CD4-positive, CD25-positive, alpha-beta regulatory T cell (primary cell): ENCODE results near the gene ABCB1. TPM values are rescaled to one million over a fixed set of nuclear protein-coding genes. Genes with fewer than 3 reads are reported as not detected.

Experiments used
- ATAC-seq, 2 donors: fragments of 150-1000 bp; cut with Tn5 transposase; one replicate each; pipeline ENCODE4 v1.10.0; 2021; ENCODE audit warnings: low read depth in 2 of 2, moderate number of reproducible peaks in 2 of 2, moderate library complexity in 1 of 2
- DNase-seq, 3 donors: peaks; one replicate each; pipeline versions ENCODE4 v3.0.0 to v3.0.0-alpha.2; 2012 to 2022; ENCODE audit warnings: mixed read lengths in 1 of 3
- H3K27ac ChIP-seq: one replicate; pipeline ENCODE4 v1.7.0; 2013; ENCODE audit warnings: mild to moderate bottlenecking, low read length; ENCODE audit not compliant: insufficient read depth, poor library complexity, severe bottlenecking
- H3K27me3 ChIP-seq: one replicate; pipeline ENCODE4 v1.7.0; 2013; ENCODE audit warnings: low read length; ENCODE audit not compliant: control insufficient read depth, insufficient read depth
- H3K36me3 ChIP-seq: one replicate; pipeline ENCODE4 v1.7.0; 2013; ENCODE audit warnings: mild to moderate bottlenecking, low read length, moderate library complexity; ENCODE audit not compliant: control insufficient read depth, insufficient read depth
- H3K4me1 ChIP-seq: 2 replicates; pipeline ENCODE4 v1.7.0; 2013; ENCODE audit warnings: mild to moderate bottlenecking, low read length; ENCODE audit not compliant: insufficient read depth, control insufficient read depth, poor library complexity, severe bottlenecking
- H3K4me3 ChIP-seq: one replicate; pipeline ENCODE4 v1.7.0; 2013; ENCODE audit warnings: low read depth, mild to moderate bottlenecking, low read length, moderate library complexity
- H3K9me3 ChIP-seq, 2 experiments: 1 replicate in 1 of 2; 2 replicates in 1 of 2; pipeline ENCODE4 v1.7.0; 2013; ENCODE audit warnings: low read length in 2 of 2, mild to moderate bottlenecking in 1 of 2, moderate library complexity in 1 of 2; ENCODE audit not compliant: control insufficient read depth in 2 of 2
- H3K27ac Mint-ChIP-seq, 3 donors: one replicate each; pipeline ENCODE4 v1.8.0; 2020 to 2022; ENCODE audit warnings: mild to moderate bottlenecking in 3 of 3, mixed read lengths in 3 of 3, moderate library complexity in 2 of 3
- H3K27me3 Mint-ChIP-seq: one replicate; pipeline ENCODE4 v1.8.0; 2022; ENCODE audit warnings: mild to moderate bottlenecking, mixed read lengths
- H3K36me3 Mint-ChIP-seq: one replicate; pipeline ENCODE4 v1.8.0; 2020; ENCODE audit warnings: mixed read lengths
- H3K4me1 Mint-ChIP-seq, 4 donors: one replicate each; pipeline ENCODE4 v1.8.0; 2020 to 2022; ENCODE audit warnings: mixed read lengths in 4 of 4, mild to moderate bottlenecking in 1 of 4
- H3K4me3 Mint-ChIP-seq, 4 donors: one replicate each; pipeline ENCODE4 v1.8.0; 2020 to 2022; ENCODE audit warnings: mild to moderate bottlenecking in 4 of 4, mixed read lengths in 4 of 4, moderate library complexity in 3 of 4
- H3K9me3 Mint-ChIP-seq, 7 donors: one replicate each; pipeline ENCODE4 v1.8.0; 2020 to 2022; ENCODE audit warnings: mixed read lengths in 7 of 7, mild to moderate bottlenecking in 3 of 7, moderate library complexity in 2 of 7
- polyA plus RNA-seq, 4 donors: library from polyadenylated mRNA; unstranded; fragments of 300-500 nt; fragmentation: Illumina TruSeq; gene quantifications; one replicate each; pipeline ENCODE4 v1.2.3, GENCODE V29; 2021
- total RNA-seq: library from RNA; stranded (reverse); gene quantifications from one replicate; pipeline ENCODE4 v1.2.3, GENCODE V29; 2022

The ABCB1 gene
- total and polyA plus RNA-seq, 5 donors from 2014 or later, result 0.06 to 2.0 (median 0.49) TPM

DNA sequence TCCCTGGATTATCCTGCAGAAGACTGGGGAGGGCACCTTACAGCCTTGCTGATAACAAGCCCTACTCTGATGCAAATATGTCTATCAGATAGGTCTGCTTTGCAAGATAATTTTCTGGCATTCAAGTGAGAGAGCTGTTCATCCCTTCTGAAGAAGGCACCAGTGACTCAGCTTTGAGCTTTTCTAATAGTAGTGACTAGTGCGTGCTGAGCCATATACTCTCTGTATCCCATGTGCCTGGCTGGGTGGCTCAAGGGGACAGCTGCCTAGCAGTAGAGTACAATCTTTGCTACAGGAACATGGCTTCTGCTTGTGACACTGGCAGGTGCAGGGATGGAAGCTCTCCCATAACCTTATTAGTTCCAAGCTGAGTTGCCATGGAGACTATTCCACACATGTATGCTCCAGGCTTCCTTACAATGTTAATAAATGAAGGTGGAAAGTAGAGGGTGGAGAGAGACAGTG lies 90.2 kb downstream of the ABCB1 start:
- peaks cover 5% of the 10 kb centered on the region for H3K27me3 Mint-ChIP-seq
- no peaks in the 10 kb centered on the region for H3K4me1 Mint-ChIP-seq
- H3K27me3 ChIP-seq, result no peaks in the 10 kb centered on the region
- H3K4me3 Mint-ChIP-seq, result no peak overlapping the region
- H3K4me3 ChIP-seq, result no peak overlapping the region
- peaks cover 0 to 1% (median 0%) of the 10 kb centered on the region in 7 donors for H3K9me3 Mint-ChIP-seq
- ATAC-seq, result no peak
- no peak for DNase-seq
- H3K27ac ChIP-seq, result no peak overlapping the region
- H3K36me3 Mint-ChIP-seq, result no peaks in the 10 kb centered on the region
- no peaks in the 10 kb centered on the region for H3K4me1 ChIP-seq
- H3K9me3 ChIP-seq, result no peaks in the 10 kb centered on the region
- H3K27ac Mint-ChIP-seq, result no peak overlapping the region
- H3K36me3 ChIP-seq, result no peaks in the 10 kb centered on the region

DNA sequence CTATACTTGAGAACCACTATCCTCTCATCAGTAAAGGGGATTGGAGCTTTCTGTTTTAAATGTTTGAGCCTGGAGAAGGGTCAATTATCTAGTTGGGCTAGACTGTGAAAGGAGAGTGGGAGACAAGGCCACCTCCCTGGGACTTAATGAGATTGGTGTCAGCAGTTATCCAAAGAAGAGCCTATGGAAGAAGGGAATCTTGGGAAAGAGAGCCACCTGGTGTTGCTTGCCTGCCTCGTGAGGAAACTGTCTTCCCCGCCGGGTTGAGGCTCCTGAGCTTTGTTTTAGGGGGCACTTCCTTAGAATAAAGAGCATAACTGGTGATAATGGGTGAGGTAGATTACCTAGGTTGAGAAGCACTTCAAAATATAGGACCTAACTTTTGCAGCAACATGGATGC lies 93.2 kb downstream of the ABCB1 start:
- Histone ChIP-seq H3K27ac (no peak overlapping the region), H3K36me3 (no peaks in the 10 kb centered on the region), H3K9me3 (no peaks in the 10 kb centered on the region), H3K4me1 (no peaks in the 10 kb centered on the region), H3K27me3 (no peaks in the 10 kb centered on the region), H3K4me3 (no peak overlapping the region)
- H3K4me3 Mint-ChIP-seq, result no peak overlapping the region
- peaks cover 5% of the 10 kb centered on the region for H3K27me3 Mint-ChIP-seq
- H3K9me3 Mint-ChIP-seq, result no peaks in the 10 kb centered on the region
- DNase-seq (no peak), ATAC-seq (no peak)
- H3K4me1 Mint-ChIP-seq, result no peaks in the 10 kb centered on the region
- H3K27ac Mint-ChIP-seq, result no peak overlapping the region
- no peaks in the 10 kb centered on the region for H3K36me3 Mint-ChIP-seq

DNA sequence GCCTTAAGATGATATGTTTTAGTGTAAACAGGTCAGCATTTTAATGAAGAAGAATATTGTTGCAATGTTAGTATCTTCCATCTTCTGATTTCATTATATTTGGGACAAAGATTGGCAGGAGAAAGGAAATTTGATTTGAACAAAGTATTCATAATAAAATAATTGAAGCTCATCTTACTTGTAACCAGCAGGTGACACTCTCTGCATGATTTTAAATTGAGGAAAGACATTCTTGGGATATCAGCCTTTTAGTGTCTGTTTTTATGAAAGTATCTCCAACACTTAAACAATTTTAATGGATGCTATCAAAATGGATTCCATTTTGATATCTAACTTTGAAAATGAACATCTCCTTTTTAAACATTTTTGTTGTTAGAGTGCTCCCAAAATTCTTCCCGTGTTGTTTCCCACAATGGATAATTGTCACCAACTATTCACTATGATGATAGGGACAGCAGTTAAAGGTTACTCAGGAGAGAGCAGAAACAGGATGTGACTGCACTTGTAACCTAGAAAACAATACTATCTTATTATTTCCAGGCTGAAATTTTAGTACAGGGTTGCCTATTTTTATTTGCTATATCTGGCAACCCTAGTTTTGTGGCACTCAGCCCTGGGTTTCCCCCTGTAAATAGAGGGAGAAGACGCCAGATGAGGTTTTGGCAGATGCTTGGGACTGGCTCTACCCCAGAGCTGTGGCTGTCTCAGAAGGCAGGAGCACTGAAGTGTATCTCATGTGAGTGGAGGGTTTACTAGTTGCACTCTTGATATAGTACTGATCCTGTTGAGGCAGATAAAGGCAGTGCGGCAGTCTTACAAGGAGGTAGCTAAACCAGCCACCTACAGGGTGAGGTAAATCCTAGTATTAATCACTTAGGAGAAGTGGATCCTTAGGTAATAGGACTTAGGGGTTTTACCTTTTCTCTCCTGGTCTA lies 94.2 kb downstream of the ABCB1 start:
- H3K36me3 Mint-ChIP-seq, result no peaks in the 10 kb centered on the region
- no peaks in the 10 kb centered on the region for H3K4me1 Mint-ChIP-seq
- no peaks in the 10 kb centered on the region for H3K4me1 ChIP-seq
- no peaks in the 10 kb centered on the region for H3K27me3 ChIP-seq
- no peaks in the 10 kb centered on the region for H3K36me3 ChIP-seq
- no peak overlapping the region for H3K4me3 ChIP-seq
- H3K4me3 Mint-ChIP-seq, result no peak overlapping the region
- H3K27me3 Mint-ChIP-seq, result peaks cover 5% of the 10 kb centered on the region
- no peaks in the 10 kb centered on the region for H3K9me3 Mint-ChIP-seq
- H3K9me3 ChIP-seq, result no peaks in the 10 kb centered on the region
- no peak overlapping the region for H3K27ac ChIP-seq
- ATAC-seq, result no peak
- no peak overlapping the region for H3K27ac Mint-ChIP-seq
- DNase-seq, result no peak

DNA sequence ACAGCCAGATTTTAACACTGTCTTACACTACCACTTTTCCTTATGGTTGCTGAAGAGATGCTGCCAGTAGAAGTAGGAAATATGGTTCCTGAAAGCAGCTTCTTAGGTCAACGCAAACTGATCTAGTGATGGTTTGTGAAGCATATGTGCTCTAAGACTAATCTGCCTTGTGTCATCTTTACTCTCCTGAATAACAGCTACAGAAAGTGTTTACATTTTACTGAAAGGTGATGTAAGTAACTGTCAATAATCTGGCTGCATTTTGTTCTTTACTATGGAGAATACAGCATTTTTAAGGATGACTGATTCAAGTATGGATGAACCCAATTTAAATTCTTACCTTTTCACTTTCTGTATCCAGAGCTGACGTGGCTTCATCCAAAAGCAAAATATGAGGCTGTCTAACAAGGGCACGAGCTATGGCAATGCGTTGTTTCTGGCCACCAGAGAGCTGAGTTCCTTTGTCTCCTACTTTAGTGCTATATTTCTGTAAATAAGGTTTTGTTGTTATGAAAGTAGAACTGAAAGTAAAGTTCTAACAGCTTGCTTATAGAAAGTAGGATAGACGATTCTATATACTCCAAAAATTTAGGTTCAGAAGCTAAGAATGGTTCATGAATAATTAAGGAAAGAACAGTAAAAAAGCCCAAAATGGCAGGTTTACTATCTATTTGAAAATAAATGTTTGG lies 95.0 kb downstream of the ABCB1 start:
- Histone ChIP-seq H3K27ac (no peak overlapping the region), H3K4me3 (no peak overlapping the region), H3K27me3 (no peaks in the 10 kb centered on the region), H3K4me1 (no peaks in the 10 kb centered on the region), H3K36me3 (no peaks in the 10 kb centered on the region), H3K9me3 (no peaks in the 10 kb centered on the region)
- H3K27ac Mint-ChIP-seq, result no peak overlapping the region
- DNase-seq (no peak), ATAC-seq (no peak)
- H3K36me3 Mint-ChIP-seq, result no peaks in the 10 kb centered on the region
- H3K9me3 Mint-ChIP-seq, result no peaks in the 10 kb centered on the region
- no peaks in the 10 kb centered on the region for H3K4me1 Mint-ChIP-seq
- no peak overlapping the region for H3K4me3 Mint-ChIP-seq
- H3K27me3 Mint-ChIP-seq, result peaks cover 5% of the 10 kb centered on the region

DNA sequence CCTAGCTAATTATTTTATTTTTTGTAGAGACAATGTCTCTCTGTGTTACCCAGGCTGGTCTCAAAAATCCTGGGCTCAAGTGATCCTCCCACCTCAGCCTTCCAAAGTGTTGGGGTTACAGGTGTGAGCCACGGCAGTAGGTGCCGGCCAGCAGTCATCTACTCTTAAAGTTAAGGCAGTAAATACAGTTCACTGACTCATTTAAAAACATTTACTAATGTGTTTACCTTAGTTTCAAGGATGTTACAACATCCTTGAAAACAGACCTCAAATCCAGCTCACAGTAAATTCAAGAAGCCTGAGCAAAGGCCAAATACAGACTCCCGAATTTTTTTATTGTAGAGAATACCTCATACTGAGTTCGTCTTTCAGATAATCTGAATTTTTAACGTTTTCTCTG lies 95.6 kb downstream of the ABCB1 start:
- ATAC-seq, result no peak
- no peaks in the 10 kb centered on the region for H3K36me3 Mint-ChIP-seq
- no peak overlapping the region for H3K4me3 ChIP-seq

DNA sequence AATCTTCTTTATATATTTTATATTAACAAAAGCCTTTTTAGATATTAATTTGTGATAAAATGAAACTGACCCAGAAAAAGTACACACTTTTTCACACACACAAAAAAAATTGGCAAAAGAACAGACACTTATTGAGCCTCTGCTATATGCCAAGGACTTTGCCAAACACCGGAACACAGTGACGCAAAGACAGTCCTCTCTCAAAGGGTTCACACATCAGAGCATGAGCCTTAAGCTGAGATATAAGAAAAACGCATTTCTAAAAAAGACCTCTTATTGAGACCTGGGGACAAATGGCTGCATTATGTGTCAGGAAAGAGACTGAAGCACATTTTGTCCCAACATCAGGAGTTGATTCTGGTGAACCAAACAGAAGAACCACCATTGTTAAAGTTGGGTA lies 101.2 kb downstream of the ABCB1 start:
- Mint-ChIP-seq H3K36me3 (no peaks in the 10 kb centered on the region), H3K27ac (no peak overlapping the region), H3K4me1 (no peaks in the 10 kb centered on the region), H3K4me3 (no peak overlapping the region), H3K9me3 (peaks cover 0 to 4% (median 0%) of the 10 kb centered on the region in 7 donors), H3K27me3 (peaks cover 11% of the 10 kb centered on the region)
- no peak overlapping the region for H3K4me3 ChIP-seq
- H3K27ac ChIP-seq, result no peak overlapping the region
- DNase-seq (no peak), ATAC-seq (no peak)
- H3K36me3 ChIP-seq, result no peaks in the 10 kb centered on the region
- H3K4me1 ChIP-seq, result no peaks in the 10 kb centered on the region
- no peaks in the 10 kb centered on the region for H3K9me3 ChIP-seq
- H3K27me3 ChIP-seq, result no peaks in the 10 kb centered on the region

More for the DNA sequence above, 95.6 kb downstream of the ABCB1 start:
- H3K27me3 ChIP-seq, result no peaks in the 10 kb centered on the region
- Mint-ChIP-seq H3K27ac (no peak overlapping the region), H3K27me3 (peaks cover 5% of the 10 kb centered on the region), H3K4me3 (no peak overlapping the region), H3K9me3 (no peaks in the 10 kb centered on the region), H3K4me1 (no peaks in the 10 kb centered on the region)
- no peak for DNase-seq
- H3K4me1 ChIP-seq, result no peaks in the 10 kb centered on the region
- no peaks in the 10 kb centered on the region for H3K9me3 ChIP-seq
- no peaks in the 10 kb centered on the region for H3K36me3 ChIP-seq
- no peak overlapping the region for H3K27ac ChIP-seq

DNA sequence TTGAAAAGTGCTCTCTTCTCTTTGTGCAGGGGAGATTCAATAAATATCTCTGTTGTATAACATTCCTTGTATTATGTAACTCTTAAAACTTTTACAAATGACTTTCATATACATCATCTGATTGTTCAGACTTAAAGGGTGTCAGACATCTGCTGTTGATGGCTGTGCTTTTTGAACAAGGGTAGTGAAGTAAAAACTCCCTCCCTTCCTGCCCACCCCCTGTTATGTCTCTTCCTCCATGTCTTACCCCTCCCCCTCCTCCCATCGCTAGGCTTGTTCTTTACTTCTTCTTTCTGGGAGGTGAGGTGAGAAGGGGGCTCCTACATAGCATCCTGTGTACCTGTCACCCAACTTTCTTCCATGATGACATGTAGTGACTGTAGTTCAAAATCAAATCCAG lies 101.8 kb downstream of the ABCB1 start:
- no peaks in the 10 kb centered on the region for H3K27me3 ChIP-seq
- H3K4me3 ChIP-seq, result no peak overlapping the region
- H3K4me3 Mint-ChIP-seq, result no peak overlapping the region
- ATAC-seq (no peak), DNase-seq (no peak)
- no peak overlapping the region for H3K27ac Mint-ChIP-seq
- H3K4me1 ChIP-seq, result no peaks in the 10 kb centered on the region
- peaks cover 0 to 4% (median 0%) of the 10 kb centered on the region in 7 donors for H3K9me3 Mint-ChIP-seq
- H3K36me3 ChIP-seq, result no peaks in the 10 kb centered on the region
- H3K4me1 Mint-ChIP-seq, result no peaks in the 10 kb centered on the region
- H3K9me3 ChIP-seq, result no peaks in the 10 kb centered on the region
- no peaks in the 10 kb centered on the region for H3K36me3 Mint-ChIP-seq
- H3K27me3 Mint-ChIP-seq, result peaks cover 11% of the 10 kb centered on the region
- no peak overlapping the region for H3K27ac ChIP-seq
